Hematopoietic multipotent progenitor cell treated with erythropoietin and hydrocortisone succinate and interleukin-3 and kit ligand, for 8 days (in vitro differentiated cells): ENCODE results near the gene GPER1.
A peak's percentile ranks its signal among the peaks of the same experiment; 100 is the strongest.
"Not testable (repeated sequence)": the region's sequence is repeated elsewhere in the genome, so short reads cannot be mapped to it uniquely, and the experiment has no call there.

Source experiments
- DNase-seq: peaks from one replicate; pipeline ENCODE4 v3.0.0-alpha.2; 2015

GPER1 gene

DNA sequence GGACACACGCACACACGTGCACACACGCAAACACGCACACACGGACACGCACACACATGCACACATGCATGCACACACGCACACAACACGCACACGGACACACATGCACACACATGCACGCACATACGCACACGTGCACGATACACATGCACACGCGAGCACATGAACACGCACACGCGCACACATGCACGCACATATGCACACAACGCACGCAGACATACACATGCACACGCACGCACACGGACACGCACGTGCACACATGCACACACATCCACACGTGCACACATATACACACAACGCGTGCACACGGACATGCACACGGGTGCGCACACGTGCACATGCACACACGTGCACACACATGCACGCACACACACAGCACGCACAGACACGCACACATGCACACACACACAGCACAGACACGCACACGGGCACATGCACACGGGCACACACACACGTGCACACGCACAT is 17.3 kb upstream of the GPER1 start:
- DNase-seq: no peak

DNA sequence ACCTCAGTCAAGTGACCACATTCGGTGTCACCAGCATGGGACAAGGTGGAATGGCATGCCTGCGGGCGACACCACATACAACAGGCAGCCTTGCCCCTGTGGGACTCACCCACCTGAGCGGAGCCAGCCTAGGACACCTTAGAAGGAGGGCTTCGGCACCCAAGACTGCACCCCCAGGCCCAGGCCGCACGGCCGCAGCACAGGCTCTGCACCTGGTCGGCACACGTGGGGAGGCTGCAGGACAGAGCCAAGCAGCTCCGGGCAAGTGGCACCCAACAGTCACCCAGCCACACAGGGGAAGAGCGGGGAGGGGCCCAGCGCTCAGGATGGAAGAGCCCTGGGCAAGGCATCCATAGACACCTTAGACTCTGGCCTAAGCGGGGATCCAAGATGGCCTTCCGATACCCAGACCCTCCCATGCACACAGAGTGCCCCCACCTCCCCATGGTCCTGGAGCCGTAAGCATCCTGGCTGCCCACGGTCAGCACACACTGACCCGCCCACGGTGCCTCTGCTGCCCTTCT is 16.1 kb upstream of the GPER1 start:
- no peak for DNase-seq

DNA sequence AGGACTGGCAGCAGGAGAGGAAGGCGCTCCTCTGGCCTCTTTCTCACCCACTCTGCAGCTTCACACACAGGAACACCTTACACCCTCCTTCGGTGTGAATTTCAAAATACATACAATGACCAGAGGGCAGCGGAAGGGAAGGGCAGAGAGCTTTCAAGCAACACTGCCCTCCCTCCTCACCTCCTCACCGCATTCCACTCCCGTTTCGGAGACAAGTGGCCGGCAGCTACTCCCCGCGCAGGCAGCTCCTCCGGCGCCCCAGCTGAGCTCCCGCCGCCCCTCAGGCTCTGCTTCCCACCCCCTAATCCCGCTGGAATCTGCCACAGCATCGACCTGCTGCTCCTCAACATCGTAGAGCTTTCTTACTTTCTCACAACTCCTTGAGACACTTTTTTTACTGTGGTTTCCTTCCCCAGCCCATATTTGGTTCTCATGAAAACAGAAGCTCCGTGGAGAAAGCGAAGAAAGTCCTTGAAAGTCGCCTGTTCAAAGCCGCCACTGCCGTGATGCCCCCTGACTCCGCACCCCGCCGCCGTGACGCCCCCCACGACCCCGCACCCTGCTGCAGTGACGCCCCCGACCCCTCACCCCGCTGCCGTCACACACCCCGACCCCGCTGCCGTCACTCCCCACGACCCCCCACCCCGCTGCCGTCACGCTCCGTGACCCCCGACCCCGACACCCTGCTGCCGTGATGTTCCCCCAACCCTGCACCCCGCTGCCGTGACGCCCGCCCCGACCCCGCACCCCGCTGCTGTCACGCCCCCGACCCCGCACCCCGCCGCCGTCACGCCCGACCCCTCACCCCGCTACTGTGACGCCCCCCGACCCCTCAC is 14.6 kb upstream of the GPER1 start:
- no peak for DNase-seq

DNA sequence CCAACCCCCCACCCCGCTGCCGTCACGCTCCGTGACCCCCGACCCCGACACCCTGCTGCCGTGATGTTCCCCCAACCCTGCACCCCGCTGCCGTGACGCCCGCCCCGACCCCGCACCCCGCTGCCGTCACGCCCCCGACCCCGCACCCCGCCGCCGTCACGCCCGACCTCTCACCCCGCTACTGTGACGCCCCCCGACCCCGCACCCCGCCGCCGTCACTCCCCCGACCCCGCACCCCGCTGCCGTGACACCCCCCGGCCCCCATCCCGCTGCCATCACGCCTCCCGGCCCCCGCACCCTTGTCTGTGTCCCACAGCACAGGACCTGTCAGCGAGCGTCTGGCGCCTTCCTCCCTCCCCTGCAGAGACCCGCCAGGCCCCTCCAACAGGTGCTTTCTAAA is 13.9 kb upstream of the GPER1 start:
- DNase-seq: not testable (repeated sequence)

DNA sequence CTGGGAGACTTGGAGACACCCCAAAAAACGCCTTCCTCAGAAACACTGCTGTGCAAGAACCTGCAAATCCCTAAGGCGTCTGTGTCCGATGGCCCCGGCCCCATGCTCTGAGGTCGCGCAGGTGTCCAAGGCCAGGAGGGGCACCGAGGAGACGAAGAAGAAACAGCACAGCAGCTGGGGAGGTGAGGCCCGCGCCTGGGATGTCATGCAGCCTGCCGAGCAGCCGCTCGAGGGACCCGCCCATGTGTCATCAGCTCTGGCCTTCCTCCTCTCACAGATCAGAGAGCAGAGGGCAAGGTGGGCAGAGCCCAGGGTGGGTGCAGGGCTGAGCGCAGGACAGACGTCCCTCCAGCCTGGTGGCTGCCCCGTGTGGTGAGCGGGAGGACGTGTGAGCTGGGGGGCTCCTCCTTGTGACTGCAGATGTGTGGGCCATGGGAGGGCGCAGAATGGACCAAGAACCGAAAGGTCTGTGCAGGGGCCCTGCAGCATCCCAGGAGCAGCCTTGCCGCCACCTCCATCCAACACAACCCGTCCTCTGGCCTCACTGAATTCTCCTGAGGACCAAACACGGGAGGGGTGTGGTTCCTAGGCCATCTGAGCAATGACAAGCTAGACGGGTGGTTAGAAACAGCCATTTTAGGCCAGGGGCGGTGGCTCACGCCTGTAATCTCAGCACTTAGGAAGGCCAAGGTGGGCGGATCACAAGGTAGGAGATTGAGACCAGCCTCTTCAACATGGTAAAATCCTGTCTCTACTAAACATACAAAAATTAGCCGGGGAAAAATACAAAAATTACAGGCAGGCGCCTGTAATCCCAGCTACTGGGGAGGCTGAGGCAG is 13.1 kb upstream of the GPER1 start:
- no peak for DNase-seq

DNA sequence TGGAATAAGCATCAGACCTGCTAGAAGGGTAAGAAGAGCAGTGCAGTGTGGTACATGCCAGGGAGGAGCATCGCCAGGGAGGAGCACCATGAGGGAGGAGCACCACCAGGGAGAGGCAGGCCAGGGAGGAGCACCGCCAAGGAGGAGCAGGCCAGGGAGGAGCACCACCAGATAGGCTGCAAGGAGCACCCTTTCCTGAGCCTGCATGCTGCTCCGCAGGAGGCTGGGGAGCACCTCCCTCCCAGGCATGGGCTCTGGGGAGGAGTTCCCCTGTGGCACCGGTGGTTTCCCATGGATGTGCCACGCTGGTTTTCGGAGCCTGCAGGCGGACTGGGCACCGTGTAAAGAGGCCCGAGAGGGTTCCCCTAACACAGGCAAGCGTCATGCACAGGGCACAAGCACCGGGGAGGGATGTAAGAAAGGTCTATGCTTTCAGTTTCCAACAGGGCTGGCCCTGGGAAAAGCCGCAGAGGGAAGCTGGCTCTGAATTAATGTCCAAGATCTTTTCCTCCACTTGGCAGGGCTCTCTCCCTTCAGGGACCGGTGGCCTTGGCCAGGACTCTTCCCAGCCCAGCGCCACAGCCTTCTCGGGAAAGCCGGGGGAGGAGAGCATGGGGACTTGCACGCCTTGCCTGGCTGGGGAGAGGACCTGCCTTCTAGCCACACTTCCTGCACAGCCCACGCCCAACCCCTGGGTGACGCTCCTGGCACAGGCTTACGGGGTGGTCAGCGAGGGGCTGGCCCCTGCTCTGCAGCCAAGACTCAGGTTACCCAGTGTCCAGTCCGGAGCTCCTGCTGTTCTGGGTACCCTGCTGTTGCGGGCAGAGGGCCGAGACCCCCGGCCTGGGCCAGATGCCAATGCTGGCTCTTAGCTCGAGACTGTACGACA is 11.5 kb upstream of the GPER1 start:
- DNase-seq: no peak

DNA sequence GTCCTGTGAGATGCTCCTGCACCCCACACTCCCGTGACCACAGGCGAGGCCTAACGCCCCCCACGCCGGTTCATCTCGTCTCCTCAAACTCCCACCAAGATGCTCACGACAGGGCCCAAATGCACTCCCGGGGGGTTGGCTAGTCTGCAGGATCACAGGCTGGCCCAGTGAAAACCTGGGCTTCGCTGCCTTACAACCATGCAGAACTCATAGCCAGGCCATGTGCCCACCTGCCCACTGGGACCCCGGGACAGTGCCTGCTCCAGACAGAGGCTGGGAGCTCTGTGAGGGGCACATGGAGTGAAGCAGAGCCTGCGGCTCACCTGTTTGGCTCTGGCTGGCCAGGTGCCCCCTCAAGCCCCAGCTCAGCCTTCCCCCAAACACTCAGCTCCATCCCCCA is 9.4 kb upstream of the GPER1 start:
- no peak for DNase-seq

DNA sequence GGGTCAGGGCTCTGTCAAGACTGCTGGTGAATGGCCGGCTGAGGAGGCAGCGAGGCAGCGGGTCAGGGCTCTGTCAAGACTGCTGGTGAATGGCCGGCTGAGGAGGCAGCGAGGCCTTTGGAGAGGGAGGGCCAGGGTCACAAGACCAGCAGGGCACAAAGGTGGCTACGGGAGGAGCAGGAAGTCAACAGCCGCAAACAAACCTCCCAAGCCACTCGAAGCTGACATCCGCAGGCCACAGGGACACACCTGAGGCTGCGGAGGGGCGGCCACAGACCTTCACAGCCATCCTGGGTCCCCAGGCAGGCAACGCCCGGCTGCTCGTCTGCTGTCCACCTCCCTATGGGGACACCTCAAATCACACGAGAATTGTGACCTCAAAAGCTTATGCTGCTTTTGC is 8.9 kb upstream of the GPER1 start:
- DNase-seq: no peak

DNA sequence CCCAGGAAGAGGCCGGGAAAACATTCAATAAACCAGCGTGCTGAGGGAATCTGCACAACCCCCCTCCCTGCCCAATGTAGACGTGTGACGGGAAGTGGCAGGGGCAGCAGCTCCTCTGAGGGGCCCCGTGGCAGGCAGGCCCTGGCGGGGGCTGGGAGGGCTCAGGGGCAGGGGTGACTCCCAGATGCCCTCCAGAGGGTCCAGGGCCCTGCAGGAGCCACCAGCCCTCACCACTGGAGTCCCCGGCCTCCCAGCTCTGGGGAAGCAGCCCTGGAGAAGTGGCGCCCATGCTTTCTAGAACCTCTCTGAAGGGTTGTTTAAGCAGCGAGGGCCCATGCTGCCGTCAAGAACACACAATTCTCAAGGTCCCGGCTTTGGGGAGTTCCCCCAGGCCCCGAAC is 8.4 kb upstream of the GPER1 start:
- no peak for DNase-seq

DNA sequence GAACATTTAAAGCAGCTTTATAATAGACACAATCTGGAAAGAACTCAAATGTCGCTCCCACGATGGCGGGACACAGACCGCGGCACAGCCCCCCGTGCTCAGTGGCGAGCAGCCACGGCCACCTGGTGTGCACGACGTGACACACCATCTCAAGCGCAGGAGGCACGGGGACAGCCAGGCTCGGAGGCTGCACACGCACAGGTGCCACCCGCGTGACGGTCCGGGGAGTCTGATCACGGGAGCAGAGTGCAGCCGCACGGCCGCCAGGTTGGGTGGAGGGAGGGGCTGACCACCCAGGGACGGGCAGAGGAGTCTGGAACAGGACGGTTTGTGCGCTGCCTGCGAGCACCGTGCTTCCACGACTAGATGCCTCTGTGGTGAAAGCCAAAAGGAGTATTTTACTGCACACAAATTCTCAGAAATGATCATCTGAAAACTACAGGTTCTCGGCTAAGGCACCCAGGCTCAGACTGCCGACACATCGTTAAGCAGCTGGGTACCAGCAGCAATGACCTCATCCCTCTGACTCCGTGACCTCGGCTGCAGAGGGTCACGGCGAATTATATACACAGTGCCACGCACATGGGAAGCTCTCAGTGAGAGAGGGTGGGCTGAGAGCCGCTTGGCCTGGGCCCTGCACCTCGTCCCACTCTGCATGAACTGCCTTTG is 7.5 kb upstream of the GPER1 start:
- DNase-seq: no peak

DNA sequence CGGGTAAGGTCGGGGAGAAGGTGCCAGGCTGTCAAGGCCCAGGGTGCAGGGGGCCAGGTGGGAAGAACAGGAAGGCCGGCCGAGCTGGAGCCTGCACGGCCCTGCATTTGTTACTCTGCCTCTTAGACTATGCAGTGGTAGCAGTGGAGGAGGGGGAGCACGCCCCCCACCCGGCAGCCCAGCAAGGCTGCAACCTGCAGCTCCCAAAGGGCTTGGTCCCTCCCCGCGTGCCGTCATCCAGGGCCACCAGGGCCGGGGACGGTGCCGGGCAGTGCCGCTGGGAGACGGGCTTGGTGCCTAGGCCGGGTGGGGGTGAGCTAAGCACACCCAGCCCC is 7.0 kb upstream of the GPER1 start:
- DNase-seq: no peak

DNA sequence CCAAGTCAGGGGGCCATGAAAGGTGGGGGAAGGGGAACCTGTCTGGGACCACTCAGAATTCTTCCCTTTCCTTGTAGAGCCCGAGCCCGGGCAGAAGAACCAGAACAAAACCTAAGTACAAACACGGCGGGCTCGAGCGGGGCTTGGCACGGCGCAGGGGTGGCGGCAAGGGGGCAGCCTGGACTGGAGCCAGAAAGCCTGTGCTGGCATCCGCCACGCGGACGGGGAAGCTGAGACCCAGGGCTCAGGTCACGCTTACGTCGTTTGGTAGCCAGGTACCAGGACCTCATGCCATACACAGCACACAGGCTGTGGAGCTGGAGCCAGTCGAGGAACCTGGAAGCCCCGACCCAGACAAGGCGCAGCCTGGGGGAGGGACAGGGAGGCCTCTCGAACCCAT is 6.6 kb upstream of the GPER1 start:
- no peak for DNase-seq

DNA sequence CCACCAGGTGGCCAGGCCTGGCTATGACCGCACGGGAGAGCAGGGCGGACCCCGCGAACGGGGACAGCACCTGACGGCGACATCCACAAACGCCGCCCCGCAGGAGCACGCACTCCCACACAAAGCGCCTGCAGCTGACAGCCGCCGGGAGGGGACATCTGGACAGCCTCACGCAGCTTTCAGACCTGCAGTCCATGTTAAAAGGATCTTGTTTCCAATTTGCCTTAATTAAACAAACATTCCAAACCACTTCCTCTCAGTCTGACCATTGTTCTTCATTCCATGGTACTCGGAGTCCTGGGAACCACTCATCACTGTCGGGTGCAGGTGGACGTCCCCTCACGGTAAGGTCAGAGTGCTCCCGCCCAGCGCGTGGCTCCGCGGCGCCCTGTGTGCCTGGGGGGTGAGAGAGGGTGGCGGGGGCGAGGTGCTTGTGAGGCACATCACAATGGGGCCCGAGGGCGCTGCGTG is 5.9 kb upstream of the GPER1 start:
- no peak for DNase-seq

DNA sequence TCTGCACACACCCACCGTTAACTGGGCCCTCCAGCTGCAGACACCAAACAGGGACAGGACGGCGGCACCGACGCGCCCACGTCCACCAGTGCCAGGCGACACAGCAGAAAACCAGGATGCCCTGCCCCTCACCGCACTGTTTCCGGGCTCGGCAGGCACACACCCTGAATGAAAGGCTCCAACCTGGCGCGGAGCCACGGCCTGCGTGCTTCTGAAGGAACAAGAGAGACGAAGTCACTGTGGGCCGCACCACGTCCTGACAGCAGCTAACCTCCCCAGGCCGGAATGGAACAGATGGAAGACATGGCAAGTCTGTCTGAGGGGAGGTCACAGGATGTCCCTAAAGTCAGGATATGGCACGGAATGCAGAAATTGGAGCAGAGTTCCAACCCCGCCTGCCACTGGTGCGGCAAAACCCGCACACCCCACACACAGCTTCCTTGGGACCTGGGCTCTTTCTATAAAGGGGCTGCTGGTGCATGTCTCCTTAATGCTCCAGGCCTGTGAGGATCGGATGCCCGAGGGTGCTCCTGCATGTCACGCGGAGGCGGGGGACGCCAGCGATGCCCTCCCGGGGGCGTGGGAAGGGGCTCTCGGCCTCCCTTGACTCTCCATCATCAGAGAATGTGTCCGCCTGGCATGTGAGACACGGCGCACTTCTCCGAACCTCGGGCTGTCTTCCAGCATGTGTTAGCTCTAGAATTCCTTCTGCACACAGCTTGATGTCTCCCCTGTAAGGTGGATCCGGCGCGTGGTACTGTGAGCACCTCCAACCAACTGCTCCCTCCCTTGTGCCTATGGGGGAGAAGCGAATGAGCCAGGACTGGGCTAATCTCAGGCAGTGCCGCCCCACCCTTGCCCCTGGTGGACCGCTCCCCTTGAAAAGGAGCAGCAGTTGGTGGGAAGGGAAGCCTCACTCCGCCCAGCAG is 3.9 kb upstream of the GPER1 start:
- DNase-seq: peak; percentile 25

DNA sequence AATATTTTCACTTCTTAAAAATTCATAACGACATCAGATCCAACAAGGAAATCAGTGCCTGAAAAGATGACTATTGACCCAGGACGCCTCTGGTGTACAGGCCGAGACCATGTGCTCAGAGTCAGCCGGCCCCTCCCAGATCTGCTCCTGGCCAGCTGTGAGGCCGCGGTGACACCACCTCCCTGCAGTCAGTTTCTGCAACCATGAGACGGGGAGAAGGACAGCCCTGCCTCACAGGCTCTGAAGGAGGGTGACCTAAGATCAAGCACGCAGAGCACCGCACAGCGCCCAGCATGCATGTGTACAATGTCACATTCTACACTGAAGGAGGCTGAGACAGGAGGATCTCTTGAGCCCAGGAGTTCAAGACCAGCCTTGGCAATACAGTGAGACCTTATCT is 2.6 kb upstream of the GPER1 start:
- DNase-seq: no peak

DNA sequence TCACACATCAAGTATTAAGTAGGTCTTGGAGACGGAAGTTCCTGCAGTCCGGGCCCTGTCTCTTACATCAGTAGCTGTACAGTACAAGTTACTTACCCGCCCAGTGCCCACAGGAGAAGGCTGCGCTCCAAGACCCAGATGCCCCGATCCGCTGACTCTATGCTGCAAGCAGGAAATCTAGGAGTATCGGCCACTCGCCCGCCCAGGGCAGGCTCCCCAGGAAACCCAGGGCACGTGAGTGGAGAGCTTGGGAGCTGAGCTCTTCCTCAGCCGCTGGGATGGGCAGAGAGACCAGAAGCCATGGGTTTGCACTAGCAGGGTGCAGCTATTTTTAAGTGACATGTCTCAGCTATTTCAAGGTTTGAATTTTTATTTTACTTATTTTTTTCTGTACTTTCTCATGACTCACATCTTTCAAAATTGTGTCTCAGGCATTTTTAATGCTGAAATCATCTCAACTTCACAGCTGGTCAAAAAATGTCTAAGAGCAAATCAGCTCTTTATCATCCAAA is 1.9 kb upstream of the GPER1 start:
- no peak for DNase-seq

DNA sequence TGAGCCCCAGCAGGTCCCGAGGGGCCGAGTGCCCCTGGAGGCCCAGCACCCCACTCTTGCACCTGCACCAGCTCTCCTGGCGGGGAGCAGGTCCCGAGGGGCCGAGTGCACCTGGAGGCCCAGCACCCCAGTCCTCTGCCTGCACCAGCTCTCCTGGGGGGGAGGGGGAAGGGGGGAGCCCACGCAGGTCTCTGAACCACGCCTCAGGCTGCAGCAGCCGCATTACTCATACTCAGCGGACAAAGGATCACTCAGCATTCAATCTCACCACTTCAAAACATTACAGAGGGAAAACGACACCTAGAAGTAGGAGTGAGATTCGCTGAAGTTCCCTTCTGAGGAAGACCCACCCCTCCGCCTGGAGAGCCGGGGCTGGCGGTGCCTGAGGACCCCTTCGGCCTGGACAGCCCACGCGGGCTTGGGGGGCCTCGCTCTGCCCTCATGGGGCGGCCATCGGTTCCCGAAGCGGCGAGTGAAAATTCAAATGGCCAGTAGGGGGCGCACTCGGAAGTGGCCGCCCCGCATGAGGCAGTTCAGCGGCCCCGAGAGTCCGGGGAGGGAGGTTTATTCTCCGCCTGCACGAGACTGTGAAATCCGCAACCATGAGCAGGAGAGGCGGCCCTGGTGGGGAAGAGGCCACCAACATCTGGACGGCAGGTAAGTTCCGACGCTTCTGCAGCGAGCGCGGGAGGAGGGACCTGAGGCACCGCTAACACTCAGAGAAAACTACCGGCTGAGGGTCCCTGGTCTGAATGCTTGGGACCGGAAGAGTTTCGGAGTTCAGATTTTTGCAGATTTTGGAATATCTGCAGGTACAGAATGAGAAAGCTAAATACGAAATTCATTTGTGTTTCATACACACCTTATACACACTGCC is 1.1 kb upstream of the GPER1 start:
- peak; percentile 61 for DNase-seq

DNA sequence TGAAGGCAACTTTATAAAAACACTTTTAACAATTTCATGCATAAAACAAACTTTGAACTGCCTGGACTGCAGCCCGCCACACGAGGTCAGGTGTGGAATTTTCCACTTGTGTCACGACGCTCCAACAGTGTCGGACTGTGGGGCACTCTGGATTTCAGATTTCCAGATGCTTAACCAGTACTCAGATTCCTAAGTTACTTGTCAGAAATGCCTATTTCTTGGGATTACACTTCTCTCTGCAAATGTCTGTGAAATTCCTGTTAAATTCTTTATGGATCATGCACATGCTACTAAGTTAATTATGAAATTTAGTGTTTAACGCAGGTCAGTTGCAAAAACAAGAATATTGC is 473 bp upstream of the GPER1 start:
- no peak for DNase-seq

DNA sequence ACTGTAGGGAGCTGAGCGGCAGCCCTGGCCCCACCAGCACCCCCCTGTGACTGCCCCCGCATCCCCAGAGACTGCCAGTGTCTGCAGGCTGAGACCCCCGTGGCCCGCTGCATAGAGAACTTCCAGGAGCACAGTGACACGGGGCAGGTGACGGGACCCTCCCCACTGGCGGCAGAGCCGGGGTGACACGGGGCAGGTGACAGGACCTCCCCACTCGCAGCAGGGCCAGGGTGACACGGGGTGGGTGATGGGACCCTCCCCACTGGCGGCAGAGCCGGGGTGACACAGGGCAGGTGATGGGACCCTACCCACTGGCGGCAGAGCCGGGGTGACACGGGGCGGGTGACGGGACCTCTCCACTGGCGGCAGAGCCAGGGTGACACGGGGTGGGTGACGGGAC is 2.3 kb downstream of the GPER1 start:
- DNase-seq: no peak
